ENCODE measurements around the gene IER5L.

The IER5L gene

DNA sequence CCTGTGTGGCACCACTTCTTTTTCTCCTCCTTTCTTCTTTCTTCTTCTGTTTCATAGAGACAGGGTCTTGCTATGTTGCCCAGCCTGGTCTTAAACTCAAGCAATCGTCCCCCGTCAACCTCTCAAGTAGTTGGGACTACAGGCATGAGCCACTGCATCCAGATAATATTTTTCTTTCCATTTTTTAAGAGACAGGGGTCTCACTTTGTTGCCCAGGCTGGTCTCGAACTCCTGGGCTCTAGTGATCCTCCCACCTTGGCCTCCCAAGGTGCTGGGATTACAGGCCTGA is 47.4 kb upstream of the IER5L start:
- TF ChIP-seq, protein P1, sequence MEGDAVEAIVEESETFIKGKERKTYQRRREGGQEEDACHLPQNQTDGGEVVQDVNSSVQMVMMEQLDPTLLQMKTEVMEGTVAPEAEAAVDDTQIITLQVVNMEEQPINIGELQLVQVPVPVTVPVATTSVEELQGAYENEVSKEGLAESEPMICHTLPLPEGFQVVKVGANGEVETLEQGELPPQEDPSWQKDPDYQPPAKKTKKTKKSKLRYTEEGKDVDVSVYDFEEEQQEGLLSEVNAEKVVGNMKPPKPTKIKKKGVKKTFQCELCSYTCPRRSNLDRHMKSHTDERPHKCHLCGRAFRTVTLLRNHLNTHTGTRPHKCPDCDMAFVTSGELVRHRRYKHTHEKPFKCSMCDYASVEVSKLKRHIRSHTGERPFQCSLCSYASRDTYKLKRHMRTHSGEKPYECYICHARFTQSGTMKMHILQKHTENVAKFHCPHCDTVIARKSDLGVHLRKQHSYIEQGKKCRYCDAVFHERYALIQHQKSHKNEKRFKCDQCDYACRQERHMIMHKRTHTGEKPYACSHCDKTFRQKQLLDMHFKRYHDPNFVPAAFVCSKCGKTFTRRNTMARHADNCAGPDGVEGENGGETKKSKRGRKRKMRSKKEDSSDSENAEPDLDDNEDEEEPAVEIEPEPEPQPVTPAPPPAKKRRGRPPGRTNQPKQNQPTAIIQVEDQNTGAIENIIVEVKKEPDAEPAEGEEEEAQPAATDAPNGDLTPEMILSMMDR (IDR thresholded peaks at IDR 0.05; ENCODE audit: insufficient read depth, low read length, poor library complexity, severe bottlenecking) = no peak
- TF ChIP-seq EZH2phosphoT487 (conservative IDR thresholded peaks at IDR 0.05; ENCODE audit: low read length) = no peak
- Histone ChIP-seq H3K9me3 (ENCODE audit: insufficient read depth, low read length) (no peaks in the 10 kb centered on the region), H3K9me2 (replicated peaks; ENCODE audit: insufficient read depth, low read length) (no peaks in the 10 kb centered on the region), H4K20me1 (ENCODE audit: low read depth, low read length) (no peaks in the 10 kb centered on the region), H2AFZ (ENCODE audit: low read depth, low read length, severe bottlenecking) (no peak overlapping the region), H3K27ac (ENCODE audit: low read depth, low read length) (no peak overlapping the region), H3F3A (ENCODE audit: insufficient read depth) (no peaks in the 10 kb centered on the region), H3K9ac (ENCODE audit: low read length) (no peak overlapping the region), H3K27me3 (ENCODE audit: low read length) (no peaks in the 10 kb centered on the region), H3K4me2 (ENCODE audit: low read depth, low read length, poor library complexity, severe bottlenecking) (no peak overlapping the region), H3K79me2 (ENCODE audit: insufficient read depth, low read length) (no peaks in the 10 kb centered on the region), H3K4me3 (ENCODE audit: insufficient read depth, low read length, poor library complexity, severe bottlenecking) (no peak overlapping the region), H3K36me3 (ENCODE audit: low read length) (no peaks in the 10 kb centered on the region)

DNA sequence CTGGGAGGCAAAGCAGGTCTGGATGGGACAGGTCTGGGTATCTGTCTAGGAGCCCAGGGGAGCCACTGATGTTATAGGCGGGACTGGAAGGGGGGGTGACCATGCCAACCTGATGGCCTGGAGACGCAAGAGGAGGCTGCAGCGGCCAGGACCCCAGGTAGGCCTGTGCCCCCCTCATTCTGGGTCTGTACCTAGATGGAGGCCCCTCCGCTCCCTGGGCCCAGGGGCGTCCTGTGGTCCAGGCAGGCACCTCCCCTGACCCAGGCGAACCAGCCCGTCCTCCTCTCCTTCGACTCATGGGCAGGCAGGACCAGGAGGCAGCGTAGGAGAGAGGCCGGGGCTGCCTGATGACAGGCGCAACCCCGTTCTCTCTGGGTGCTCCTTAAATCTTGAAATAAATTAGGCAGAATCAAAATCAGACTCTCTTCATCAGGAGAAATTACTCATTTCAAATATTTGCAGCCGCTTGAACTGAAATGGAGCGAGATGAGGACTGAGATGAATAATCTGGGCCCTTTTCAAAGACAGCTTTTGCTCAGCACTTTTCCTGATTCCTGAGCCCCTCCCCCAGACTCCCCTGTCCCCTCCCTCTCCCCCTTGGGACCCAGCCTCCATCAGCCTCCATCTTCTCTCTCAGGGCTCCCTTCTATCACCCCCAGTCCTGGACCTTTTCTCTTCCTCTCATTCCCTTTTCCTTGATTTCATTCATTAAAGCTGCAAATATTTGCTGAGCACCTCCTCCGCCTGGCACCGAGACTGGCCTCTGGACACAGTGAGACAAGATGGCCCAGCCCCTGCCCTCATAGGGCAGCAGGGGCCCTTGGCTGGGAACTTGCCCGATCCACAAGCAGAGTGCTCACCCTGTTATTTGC is 46.8 kb upstream of the IER5L start:
- Histone ChIP-seq H3K27me3 (ENCODE audit: low read length) (no peaks in the 10 kb centered on the region), H3K4me3 (ENCODE audit: insufficient read depth, low read length, poor library complexity, severe bottlenecking) (no peak overlapping the region), H3F3A (ENCODE audit: insufficient read depth) (no peaks in the 10 kb centered on the region), H4K20me1 (ENCODE audit: low read depth, low read length) (no peaks in the 10 kb centered on the region), H3K36me3 (ENCODE audit: low read length) (no peaks in the 10 kb centered on the region), H3K9me3 (ENCODE audit: insufficient read depth, low read length) (no peaks in the 10 kb centered on the region), H3K9me2 (replicated peaks; ENCODE audit: insufficient read depth, low read length) (no peaks in the 10 kb centered on the region), H3K9ac (ENCODE audit: low read length) (no peak overlapping the region), H3K4me2 (ENCODE audit: low read depth, low read length, poor library complexity, severe bottlenecking) (no peak overlapping the region), H2AFZ (ENCODE audit: low read depth, low read length, severe bottlenecking) (no peak overlapping the region), H3K79me2 (ENCODE audit: insufficient read depth, low read length) (no peaks in the 10 kb centered on the region), H3K27ac (ENCODE audit: low read depth, low read length) (no peak overlapping the region)
- TF ChIP-seq EZH2phosphoT487 (conservative IDR thresholded peaks at IDR 0.05; ENCODE audit: low read length) = no peak
- TF ChIP-seq, protein P1 (IDR thresholded peaks at IDR 0.05; ENCODE audit: insufficient read depth, low read length, poor library complexity, severe bottlenecking) = no peak

DNA sequence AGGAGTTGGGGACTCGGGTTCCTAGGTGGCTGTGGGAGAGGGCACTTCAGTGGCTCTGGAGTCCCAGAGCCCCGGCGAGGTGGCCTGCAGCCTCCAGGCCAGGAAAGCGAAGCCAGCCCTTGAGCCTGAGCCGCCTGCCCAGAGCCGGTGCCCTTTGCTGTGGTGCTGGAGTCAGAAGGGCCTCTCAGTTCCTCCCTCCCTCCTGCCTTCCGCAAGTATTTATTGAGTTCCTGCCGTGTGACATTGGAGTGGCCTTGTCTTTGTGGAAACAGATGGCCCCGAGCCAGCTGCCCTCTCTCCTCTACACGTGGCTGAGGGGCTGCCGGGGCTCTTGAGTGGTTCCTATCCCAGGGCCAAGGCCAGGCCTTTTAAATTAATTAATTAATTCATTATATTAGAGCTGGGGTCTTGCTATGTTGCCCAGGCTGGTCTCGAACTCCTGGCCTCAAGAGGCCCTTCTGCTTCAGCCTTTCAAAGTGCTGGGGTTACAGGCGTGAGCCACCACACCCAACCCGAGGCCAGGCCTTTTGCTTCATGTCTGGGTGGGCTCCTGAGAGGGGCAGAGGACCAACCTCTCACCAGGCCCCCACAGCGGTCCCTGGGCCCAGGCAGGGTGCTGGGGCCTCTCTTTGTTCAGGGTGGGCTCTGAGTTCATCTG is 45.6 kb upstream of the IER5L start:
- Histone ChIP-seq H3F3A (ENCODE audit: insufficient read depth) (no peaks in the 10 kb centered on the region), H3K9me3 (ENCODE audit: insufficient read depth, low read length) (no peaks in the 10 kb centered on the region), H3K27ac (ENCODE audit: low read depth, low read length) (no peak overlapping the region), H3K4me2 (ENCODE audit: low read depth, low read length, poor library complexity, severe bottlenecking) (no peak overlapping the region), H3K79me2 (ENCODE audit: insufficient read depth, low read length) (no peaks in the 10 kb centered on the region), H3K27me3 (ENCODE audit: low read length) (no peaks in the 10 kb centered on the region), H3K9ac (ENCODE audit: low read length) (no peak overlapping the region), H3K9me2 (replicated peaks; ENCODE audit: insufficient read depth, low read length) (no peaks in the 10 kb centered on the region), H4K20me1 (ENCODE audit: low read depth, low read length) (no peaks in the 10 kb centered on the region), H2AFZ (ENCODE audit: low read depth, low read length, severe bottlenecking) (no peak overlapping the region), H3K4me3 (ENCODE audit: insufficient read depth, low read length, poor library complexity, severe bottlenecking) (no peak overlapping the region), H3K36me3 (ENCODE audit: low read length) (no peaks in the 10 kb centered on the region)
- no peak for TF ChIP-seq EZH2phosphoT487 (conservative IDR thresholded peaks at IDR 0.05; ENCODE audit: low read length)
- TF ChIP-seq, protein P1 (IDR thresholded peaks at IDR 0.05; ENCODE audit: insufficient read depth, low read length, poor library complexity, severe bottlenecking) = no peak

All from SU-DHL-6 (cell line).